HEK293 (cell line): ENCODE data around the gene ACOT7.

Experiments used
- BCL11A ChIP-seq: fragments of 450-650 bp; formaldehyde crosslinking; IDR thresholded peaks from 2 replicates; pipeline ENCODE4 v1.5.1; 2016; ENCODE audit warnings: low read depth, missing biosample characterization, missing genetic modification characterization
- GFI1B ChIP-seq: fragments of 450-650 bp; formaldehyde crosslinking; IDR thresholded peaks from 2 replicates; pipeline ENCODE4 v1.5.1; 2016; ENCODE audit warnings: missing biosample characterization, missing genetic modification characterization
- GLI2 ChIP-seq: fragments of 450-650 bp; formaldehyde crosslinking; IDR thresholded peaks from 2 replicates; pipeline ENCODE4; 2017; ENCODE audit warnings: missing biosample characterization, missing genetic modification characterization, low read depth, borderline replicate concordance
- MEIS1 ChIP-seq: sonication (generic); formaldehyde crosslinking; IDR thresholded peaks from 2 replicates; pipeline ENCODE4 v1.8.1; 2022; ENCODE audit warnings: missing genetic modification reagents, mild to moderate bottlenecking, borderline replicate concordance
- PATZ1 ChIP-seq: fragments of 450-650 bp; formaldehyde crosslinking; IDR thresholded peaks from 2 replicates; pipeline ENCODE4 v1.5.1; 2016; ENCODE audit warnings: missing biosample characterization, missing genetic modification characterization
- SETDB1 ChIP-seq: IDR thresholded peaks from one replicate; pipeline ENCODE4 v1.6.1; 2017; ENCODE audit warnings: mild to moderate bottlenecking, low read length, moderate library complexity, mixed read lengths; ENCODE audit not compliant: insufficient read length
- SP7 ChIP-seq: fragments of 450-650 bp; formaldehyde crosslinking; IDR thresholded peaks from 2 replicates; pipeline ENCODE4 v1.5.1; 2016; ENCODE audit warnings: missing biosample characterization, missing genetic modification characterization
- TCF7L2 ChIP-seq: IDR thresholded peaks from 2 replicates; pipeline ENCODE4 v1.6.1; 2011; ENCODE audit warnings: low read depth, mild to moderate bottlenecking, inconsistent platforms, low read length, moderate library complexity, borderline replicate concordance
- ZBTB7A ChIP-seq: fragments of 450-650 bp; formaldehyde crosslinking; IDR thresholded peaks from 2 replicates; pipeline ENCODE4 v1.5.1; 2016; ENCODE audit warnings: low read depth, missing biosample characterization, missing genetic modification characterization
- ZIC2 ChIP-seq: fragments of 450-650 bp; formaldehyde crosslinking; IDR thresholded peaks from 2 replicates; pipeline ENCODE4 v1.5.1; 2016; ENCODE audit warnings: missing biosample characterization, missing genetic modification characterization
- ZNF169 ChIP-seq: fragments of 450-650 bp; formaldehyde crosslinking; IDR thresholded peaks from 2 replicates; pipeline ENCODE4 v1.5.1; 2016; ENCODE audit warnings: missing biosample characterization, missing genetic modification characterization
- ZNF175 ChIP-seq: fragments of 450-650 bp; formaldehyde crosslinking; IDR thresholded peaks from 2 replicates; pipeline ENCODE4 v1.5.1; 2016; ENCODE audit warnings: missing biosample characterization, missing genetic modification characterization
- ZNF202 ChIP-seq: fragments of 450-650 bp; formaldehyde crosslinking; IDR thresholded peaks from 2 replicates; pipeline ENCODE4 v1.5.1; 2016; ENCODE audit warnings: missing biosample characterization, missing genetic modification characterization, borderline replicate concordance
- ZNF221 ChIP-seq: fragments of 450-650 bp; formaldehyde crosslinking; IDR thresholded peaks from 2 replicates; pipeline ENCODE4 v1.5.1; 2017; ENCODE audit warnings: missing biosample characterization, missing genetic modification characterization, borderline replicate concordance
- ZNF248 ChIP-seq: fragments of 450-650 bp; formaldehyde crosslinking; IDR thresholded peaks from 2 replicates; pipeline ENCODE4 v1.5.1; 2017; ENCODE audit warnings: missing biosample characterization, missing genetic modification characterization
- ZNF274 ChIP-seq, 2 experiments: fragments of 200-500 bp in 1 of 2; fragments of 450-650 bp in 1 of 2; sonication (Bioruptor generic) in 1 of 2; formaldehyde crosslinking in 1 of 2; IDR thresholded peaks; 2 replicates each; pipeline versions ENCODE4 v1.5.1 to v1.6.1; 2014 to 2016; ENCODE audit warnings: borderline replicate concordance in 1 of 2, inconsistent platforms in 1 of 2, low read length in 1 of 2, missing biosample characterization in 1 of 2, missing genetic modification characterization in 1 of 2
- ZNF302 ChIP-seq: fragments of 450-650 bp; formaldehyde crosslinking; IDR thresholded peaks from 2 replicates; pipeline ENCODE4 v1.5.1; 2016; ENCODE audit warnings: missing biosample characterization, missing genetic modification characterization, low read depth
- ZNF324 ChIP-seq: fragments of 450-650 bp; formaldehyde crosslinking; IDR thresholded peaks from 2 replicates; pipeline ENCODE4 v1.5.1; 2016; ENCODE audit warnings: missing biosample characterization, missing genetic modification characterization
- ZNF354C ChIP-seq: fragments of 450-650 bp; formaldehyde crosslinking; IDR thresholded peaks from 2 replicates; pipeline ENCODE4 v1.5.1; 2016; ENCODE audit warnings: missing biosample characterization, missing genetic modification characterization, low read depth, borderline replicate concordance
- ZNF391 ChIP-seq: fragments of 450-650 bp; formaldehyde crosslinking; IDR thresholded peaks from 2 replicates; pipeline ENCODE4 v1.5.1; 2016; ENCODE audit warnings: low read depth, missing biosample characterization, missing genetic modification characterization, borderline replicate concordance
- ZNF416 ChIP-seq: fragments of 450-650 bp; formaldehyde crosslinking; IDR thresholded peaks from 2 replicates; pipeline ENCODE4 v1.5.1; 2016; ENCODE audit warnings: missing biosample characterization, missing genetic modification characterization
- ZNF585B ChIP-seq: fragments of 450-650 bp; formaldehyde crosslinking; IDR thresholded peaks from 2 replicates; pipeline ENCODE4 v1.5.1; 2016; ENCODE audit warnings: missing biosample characterization, missing genetic modification characterization
- ZNF639 ChIP-seq: fragments of 450-650 bp; formaldehyde crosslinking; IDR thresholded peaks from 2 replicates; pipeline ENCODE4 v1.5.1; 2016; ENCODE audit warnings: missing biosample characterization, missing genetic modification characterization
- ZNF654 ChIP-seq: fragments of 450-650 bp; formaldehyde crosslinking; IDR thresholded peaks from 2 replicates; pipeline ENCODE4 v1.5.1; 2016; ENCODE audit warnings: low read depth, missing biosample characterization, missing genetic modification characterization
- ZNF777 ChIP-seq: fragments of 450-650 bp; formaldehyde crosslinking; IDR thresholded peaks from 2 replicates; pipeline ENCODE4 v1.5.1; 2017; ENCODE audit warnings: missing biosample characterization, missing genetic modification characterization, borderline replicate concordance
- ZNF837 ChIP-seq: fragments of 450-650 bp; formaldehyde crosslinking; IDR thresholded peaks from 2 replicates; pipeline ENCODE4 v1.5.1; 2016; ENCODE audit warnings: missing biosample characterization, missing genetic modification characterization
- ZNF843 ChIP-seq: fragments of 450-650 bp; formaldehyde crosslinking; IDR thresholded peaks from 2 replicates; pipeline ENCODE4 v1.5.1; 2016; ENCODE audit warnings: missing biosample characterization, missing genetic modification characterization
- ZSCAN4 ChIP-seq: fragments of 450-650 bp; formaldehyde crosslinking; IDR thresholded peaks from 2 replicates; pipeline ENCODE4 v1.5.1; 2017; ENCODE audit warnings: missing biosample characterization, missing genetic modification characterization
- TF ChIP-seq, protein P1 (sequence below): fragments of 450-650 bp; formaldehyde crosslinking; IDR thresholded peaks from 2 replicates; pipeline ENCODE4 v1.5.0; 2017; ENCODE audit warnings: missing biosample characterization, missing genetic modification characterization, borderline replicate concordance
- TF ChIP-seq, protein P2 (sequence below): fragments of 450-650 bp; formaldehyde crosslinking; IDR thresholded peaks from 2 replicates; pipeline ENCODE4 v1.5.1; 2016; ENCODE audit warnings: missing biosample characterization, missing genetic modification characterization
- TF ChIP-seq, protein P3 (sequence below): fragments of 450-650 bp; formaldehyde crosslinking; IDR thresholded peaks from 2 replicates; pipeline ENCODE4 v1.5.1; 2017; ENCODE audit warnings: missing biosample characterization, missing genetic modification characterization

The ACOT7 gene

DNA sequence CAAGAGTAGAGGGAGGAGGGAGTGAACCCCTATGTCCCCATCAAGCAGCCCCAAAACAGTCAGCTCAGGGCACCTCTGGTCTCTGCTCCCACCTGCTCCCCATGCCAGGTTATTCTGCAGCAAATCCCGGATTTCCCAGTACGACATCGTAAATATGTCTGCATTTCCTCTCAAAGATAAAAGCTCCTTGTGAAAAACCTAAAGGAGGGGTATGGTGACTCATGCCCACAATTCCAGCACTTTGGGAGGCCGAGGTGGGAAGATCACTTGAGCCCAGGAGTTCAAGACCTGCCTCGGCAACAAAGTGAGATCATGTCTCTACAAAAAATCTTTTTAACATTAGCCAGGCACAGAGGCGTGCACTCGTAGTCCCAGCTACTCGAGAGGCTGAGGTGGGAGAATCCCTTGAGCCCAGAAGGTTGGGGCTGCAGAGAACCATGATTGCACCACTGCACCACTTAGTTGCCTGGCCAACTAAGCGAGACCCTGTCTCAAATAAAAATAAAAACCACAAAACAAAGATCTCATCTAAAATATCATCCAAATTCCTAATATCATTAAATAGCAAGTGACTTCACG is 7.1 kb downstream of the ACOT7 start (continued):
- TF ChIP-seq, protein P1, sequence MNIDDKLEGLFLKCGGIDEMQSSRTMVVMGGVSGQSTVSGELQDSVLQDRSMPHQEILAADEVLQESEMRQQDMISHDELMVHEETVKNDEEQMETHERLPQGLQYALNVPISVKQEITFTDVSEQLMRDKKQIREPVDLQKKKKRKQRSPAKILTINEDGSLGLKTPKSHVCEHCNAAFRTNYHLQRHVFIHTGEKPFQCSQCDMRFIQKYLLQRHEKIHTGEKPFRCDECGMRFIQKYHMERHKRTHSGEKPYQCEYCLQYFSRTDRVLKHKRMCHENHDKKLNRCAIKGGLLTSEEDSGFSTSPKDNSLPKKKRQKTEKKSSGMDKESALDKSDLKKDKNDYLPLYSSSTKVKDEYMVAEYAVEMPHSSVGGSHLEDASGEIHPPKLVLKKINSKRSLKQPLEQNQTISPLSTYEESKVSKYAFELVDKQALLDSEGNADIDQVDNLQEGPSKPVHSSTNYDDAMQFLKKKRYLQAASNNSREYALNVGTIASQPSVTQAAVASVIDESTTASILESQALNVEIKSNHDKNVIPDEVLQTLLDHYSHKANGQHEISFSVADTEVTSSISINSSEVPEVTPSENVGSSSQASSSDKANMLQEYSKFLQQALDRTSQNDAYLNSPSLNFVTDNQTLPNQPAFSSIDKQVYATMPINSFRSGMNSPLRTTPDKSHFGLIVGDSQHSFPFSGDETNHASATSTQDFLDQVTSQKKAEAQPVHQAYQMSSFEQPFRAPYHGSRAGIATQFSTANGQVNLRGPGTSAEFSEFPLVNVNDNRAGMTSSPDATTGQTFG, result no peak
- TF ChIP-seq ZNF175 (tag by site-specific recombination) (no peak), ZNF202 (tag by site-specific recombination) (no peak), ZNF639 (tag by site-specific recombination) (no peak), ZNF843 (tag by site-specific recombination) (no peak), ZIC2 (tag by site-specific recombination) (no peak), TCF7L2 (no peak), ZNF837 (no peak), ZBTB7A (no peak), ZNF654 (tag by site-specific recombination) (no peak), ZNF391 (tag by site-specific recombination) (no peak), ZNF585B (no peak), ZSCAN4 (tag by site-specific recombination) (no peak), ZNF354C (tag by site-specific recombination) (no peak), BCL11A (tag by site-specific recombination) (no peak), ZNF169 (tag by site-specific recombination) (no peak), ZNF274 (IDR thresholded peaks at IDR 0.05; ENCODE audit: low read length) (no peak), ZNF274 (tag by site-specific recombination; IDR thresholded peaks at IDR 0.05; ENCODE audit: borderline replicate concordance) (no peak), SP7 (peak; percentile 44; the same call in 1 of the 2 replicates), GLI2 (no peak), ZNF777 (tag by site-specific recombination) (no peak), ZNF221 (tag by site-specific recombination) (no peak), PATZ1 (tag by site-specific recombination) (peak; percentile 52; the same call in 1 of the 2 replicates), ZNF416 (tag by site-specific recombination) (no peak), ZNF302 (no peak), GFI1B (no peak), MEIS1 (CRISPR knock-in tag) (no peak), ZNF324 (peak; percentile 44; the same call in 1 of the 2 replicates), ZNF248 (no peak), SETDB1 (no peak)
- TF ChIP-seq, protein P2, sequence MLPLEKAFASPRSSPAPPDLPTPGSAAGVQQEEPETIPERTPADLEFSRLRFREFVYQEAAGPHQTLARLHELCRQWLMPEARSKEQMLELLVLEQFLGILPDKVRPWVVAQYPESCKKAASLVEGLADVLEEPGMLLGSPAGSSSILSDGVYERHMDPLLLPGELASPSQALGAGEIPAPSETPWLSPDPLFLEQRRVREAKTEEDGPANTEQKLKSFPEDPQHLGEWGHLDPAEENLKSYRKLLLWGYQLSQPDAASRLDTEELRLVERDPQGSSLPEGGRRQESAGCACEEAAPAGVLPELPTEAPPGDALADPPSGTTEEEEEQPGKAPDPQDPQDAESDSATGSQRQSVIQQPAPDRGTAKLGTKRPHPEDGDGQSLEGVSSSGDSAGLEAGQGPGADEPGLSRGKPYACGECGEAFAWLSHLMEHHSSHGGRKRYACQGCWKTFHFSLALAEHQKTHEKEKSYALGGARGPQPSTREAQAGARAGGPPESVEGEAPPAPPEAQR (tag by site-specific recombination), result no peak
- TF ChIP-seq, protein P3, sequence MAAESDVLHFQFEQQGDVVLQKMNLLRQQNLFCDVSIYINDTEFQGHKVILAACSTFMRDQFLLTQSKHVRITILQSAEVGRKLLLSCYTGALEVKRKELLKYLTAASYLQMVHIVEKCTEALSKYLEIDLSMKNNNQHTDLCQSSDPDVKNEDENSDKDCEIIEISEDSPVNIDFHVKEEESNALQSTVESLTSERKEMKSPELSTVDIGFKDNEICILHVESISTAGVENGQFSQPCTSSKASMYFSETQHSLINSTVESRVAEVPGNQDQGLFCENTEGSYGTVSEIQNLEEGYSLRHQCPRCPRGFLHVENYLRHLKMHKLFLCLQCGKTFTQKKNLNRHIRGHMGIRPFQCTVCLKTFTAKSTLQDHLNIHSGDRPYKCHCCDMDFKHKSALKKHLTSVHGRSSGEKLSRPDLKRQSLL, result no peak
